8988T (cell line): ENCODE data around the gene RTN4RL1.

Experiments used
- DNase-seq: peaks from one replicate; pipeline ENCODE4 v3.0.0; 2011

Gene RTN4RL1

DNA sequence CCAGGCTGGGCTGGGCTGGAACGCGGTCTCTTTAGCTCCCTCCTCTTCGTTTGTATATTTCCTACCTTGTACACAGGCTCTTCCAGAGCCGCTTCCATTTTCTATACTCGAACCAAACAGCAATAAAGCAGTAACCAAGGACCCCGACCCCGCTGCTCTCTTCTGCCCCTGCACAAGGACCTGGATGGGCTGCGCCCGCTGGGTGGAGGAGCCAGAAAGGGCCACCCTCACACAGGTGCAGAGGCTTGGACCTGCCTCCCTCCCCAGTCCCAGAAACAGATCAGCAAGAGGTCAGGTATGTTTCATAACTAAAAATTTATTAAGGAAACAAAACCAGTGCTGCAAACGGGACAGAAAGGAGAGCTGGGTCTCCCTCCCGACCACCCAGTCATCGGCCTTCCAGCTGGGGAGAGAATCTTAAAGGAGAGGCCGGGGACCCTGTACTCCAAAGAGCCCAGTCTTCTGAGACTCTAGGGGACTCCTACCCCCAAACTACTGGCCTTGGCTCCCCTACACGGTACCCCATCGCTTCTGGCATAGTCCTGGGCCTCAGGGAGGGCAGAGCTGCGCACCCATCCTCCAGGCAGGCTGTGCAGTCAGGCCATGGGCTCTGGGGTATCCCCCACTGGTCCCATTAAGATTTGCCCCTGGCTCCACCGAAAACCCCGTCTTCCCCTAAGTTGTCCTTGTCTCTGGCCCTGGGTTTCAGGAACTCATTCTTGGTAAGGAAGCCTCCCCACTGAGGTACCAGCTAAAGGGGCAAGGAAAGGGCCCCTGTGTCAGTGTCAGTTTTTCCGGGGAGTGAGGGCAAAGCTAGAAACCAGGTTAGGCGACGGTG is 34.6 kb upstream of the RTN4RL1 start:
- DNase-seq, result no peak

DNA sequence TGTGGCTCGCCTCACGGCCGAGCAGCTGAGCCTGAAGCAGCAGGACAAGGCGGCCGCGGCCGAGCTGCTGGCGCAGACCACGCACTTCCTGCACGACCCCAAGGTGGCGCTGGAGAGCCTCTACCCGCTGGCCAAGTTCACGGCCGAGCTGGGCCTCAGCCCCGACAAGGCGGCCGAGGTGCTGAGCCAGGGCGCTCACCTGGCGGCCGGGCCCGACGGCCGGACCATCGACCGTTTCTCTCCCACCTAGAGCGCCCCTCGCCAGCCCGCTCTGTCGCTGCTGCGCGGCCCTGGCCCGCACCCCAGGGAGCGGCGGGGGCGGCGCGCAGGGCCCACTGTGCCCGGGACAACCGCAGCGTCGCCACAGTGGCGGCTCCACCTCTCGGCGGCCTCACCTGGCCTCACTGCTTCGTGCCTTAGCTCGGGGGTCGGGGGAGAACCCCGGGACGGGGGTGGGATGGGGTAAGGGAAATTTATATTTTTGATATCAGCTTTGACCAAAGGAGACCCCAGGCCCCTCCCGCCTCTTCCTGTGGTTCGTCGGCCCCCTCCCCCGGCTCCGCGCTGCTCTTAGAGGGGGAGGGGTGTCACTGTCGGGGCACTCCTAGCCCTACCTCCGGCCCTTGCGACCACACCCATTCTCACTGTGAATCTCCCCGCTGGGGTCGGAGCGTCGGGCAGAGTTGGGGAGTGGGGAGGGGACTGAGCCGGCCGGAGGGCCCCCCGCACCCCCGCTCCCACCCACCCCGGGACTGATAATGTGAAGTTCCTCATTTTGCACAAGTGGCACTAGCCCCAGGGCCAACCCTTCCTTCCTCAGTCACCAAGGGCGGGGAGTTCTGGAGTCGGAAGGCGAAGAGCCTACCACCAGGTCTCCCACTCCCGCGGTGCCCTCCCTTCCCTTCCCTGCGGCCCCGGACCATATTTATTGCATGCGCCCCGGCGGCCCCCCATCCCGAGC is 33.7 kb upstream of the RTN4RL1 start:
- DNase-seq, result peak; percentile 93

DNA sequence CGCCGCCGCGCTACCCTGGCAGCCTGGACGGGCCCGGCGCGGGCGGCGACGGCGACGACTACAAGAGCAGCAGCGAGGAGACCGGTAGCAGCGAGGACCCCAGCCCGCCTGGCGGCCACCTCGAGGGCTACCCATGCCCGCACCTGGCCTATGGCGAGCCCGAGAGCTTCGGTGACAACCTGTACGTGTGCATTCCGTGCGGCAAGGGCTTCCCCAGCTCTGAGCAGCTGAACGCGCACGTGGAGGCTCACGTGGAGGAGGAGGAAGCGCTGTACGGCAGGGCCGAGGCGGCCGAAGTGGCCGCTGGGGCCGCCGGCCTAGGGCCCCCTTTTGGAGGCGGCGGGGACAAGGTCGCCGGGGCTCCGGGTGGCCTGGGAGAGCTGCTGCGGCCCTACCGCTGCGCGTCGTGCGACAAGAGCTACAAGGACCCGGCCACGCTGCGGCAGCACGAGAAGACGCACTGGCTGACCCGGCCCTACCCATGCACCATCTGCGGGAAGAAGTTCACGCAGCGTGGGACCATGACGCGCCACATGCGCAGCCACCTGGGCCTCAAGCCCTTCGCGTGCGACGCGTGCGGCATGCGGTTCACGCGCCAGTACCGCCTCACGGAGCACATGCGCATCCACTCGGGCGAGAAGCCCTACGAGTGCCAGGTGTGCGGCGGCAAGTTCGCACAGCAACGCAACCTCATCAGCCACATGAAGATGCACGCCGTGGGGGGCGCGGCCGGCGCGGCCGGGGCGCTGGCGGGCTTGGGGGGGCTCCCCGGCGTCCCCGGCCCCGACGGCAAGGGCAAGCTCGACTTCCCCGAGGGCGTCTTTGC is 32.8 kb upstream of the RTN4RL1 start:
- DNase-seq, result peak; percentile 49

DNA sequence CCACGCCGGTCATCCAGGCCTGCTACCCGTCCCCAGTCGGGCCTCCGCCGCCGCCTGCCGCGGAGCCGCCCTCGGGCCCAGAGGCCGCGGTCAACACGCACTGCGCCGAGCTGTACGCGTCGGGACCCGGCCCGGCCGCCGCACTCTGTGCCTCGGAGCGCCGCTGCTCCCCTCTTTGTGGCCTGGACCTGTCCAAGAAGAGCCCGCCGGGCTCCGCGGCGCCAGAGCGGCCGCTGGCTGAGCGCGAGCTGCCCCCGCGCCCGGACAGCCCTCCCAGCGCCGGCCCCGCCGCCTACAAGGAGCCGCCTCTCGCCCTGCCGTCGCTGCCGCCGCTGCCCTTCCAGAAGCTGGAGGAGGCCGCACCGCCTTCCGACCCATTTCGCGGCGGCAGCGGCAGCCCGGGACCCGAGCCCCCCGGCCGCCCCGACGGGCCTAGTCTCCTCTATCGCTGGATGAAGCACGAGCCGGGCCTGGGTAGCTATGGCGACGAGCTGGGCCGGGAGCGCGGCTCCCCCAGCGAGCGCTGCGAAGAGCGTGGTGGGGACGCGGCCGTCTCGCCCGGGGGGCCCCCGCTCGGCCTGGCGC is 32.1 kb upstream of the RTN4RL1 start:
- no peak for DNase-seq

DNA sequence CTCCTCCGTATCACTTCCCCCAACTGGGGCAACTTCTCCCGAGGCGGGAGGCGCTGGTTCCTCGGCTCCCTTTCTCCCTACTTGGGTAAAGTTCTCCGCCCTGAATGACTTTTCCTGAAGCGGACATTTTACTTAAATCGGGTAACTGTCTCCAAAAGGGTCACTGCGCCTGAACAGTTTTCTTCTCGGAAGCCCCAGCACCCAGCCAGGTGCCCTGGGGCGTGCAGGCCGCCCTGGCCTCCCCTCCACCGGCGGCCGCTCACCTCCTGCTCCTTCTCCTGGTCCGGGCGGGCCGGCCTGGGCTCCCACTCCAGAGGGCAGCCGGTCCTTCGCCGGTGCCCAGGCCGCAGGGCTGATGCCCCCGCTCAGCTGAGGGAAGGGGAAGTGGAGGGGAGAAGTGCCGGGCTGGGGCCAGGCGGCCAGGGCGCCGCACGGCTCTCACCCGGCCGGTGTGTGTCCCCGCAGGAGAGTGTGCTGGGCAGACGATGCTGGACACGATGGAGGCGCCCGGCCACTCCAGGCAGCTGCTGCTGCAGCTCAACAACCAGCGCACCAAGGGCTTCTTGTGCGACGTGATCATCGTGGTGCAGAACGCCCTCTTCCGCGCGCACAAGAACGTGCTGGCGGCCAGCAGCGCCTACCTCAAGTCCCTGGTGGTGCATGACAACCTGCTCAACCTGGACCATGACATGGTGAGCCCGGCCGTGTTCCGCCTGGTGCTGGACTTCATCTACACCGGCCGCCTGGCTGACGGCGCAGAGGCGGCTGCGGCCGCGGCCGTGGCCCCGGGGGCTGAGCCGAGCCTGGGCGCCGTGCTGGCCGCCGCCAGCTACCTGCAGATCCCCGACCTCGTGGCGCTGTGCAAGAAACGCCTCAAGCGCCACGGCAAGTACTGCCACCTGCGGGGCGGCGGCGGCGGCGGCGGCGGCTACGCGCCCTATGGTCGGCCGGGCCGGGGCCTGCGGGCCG is 31.4 kb upstream of the RTN4RL1 start:
- peak; percentile 55 for DNase-seq

DNA sequence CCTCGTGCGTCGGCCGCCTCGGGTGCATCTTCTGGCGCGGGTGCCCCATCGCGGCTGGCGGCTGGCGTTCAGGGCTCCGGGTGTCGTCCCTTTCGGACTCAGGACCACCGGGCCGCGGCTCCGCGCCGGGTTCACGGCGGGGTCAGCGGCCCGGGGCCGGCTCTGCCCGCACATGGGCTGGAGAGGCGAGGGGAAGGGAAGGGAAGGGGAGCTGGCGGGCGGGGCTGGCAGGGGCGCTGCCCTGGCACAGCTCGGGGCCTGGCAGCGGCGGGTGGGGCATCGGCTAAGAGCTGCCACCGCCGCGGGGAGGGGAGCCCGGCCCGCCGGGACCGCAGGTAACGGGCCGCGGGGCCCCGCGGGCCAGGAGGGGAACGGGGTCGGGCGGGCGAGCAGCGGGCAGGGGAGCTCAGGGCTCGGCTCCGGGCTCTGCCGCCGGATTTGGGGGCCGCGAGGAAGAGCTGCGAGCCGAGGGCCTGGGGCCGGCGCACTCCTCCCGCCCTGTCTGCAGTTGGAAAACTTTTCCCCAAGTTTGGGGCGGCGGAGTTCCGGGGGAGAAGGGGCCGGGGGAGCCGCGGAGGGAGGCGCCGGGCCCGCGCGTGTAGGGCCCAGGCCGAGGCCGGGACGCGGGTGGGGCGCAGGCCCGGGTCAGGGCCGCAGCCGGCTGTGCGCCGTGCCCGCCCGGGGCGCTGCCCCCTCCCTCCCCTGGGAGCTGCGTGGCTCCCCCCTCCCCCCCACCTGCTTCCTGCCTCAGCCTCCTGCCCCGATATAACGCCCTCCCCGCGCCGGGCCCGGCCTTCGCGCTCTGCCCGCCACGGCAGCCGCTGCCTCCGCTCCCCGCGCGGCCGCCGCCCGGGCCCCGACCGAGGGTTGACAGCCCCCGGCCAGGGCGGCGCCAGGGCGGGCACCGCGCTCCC is 30.4 kb upstream of the RTN4RL1 start:
- no peak for DNase-seq

DNA sequence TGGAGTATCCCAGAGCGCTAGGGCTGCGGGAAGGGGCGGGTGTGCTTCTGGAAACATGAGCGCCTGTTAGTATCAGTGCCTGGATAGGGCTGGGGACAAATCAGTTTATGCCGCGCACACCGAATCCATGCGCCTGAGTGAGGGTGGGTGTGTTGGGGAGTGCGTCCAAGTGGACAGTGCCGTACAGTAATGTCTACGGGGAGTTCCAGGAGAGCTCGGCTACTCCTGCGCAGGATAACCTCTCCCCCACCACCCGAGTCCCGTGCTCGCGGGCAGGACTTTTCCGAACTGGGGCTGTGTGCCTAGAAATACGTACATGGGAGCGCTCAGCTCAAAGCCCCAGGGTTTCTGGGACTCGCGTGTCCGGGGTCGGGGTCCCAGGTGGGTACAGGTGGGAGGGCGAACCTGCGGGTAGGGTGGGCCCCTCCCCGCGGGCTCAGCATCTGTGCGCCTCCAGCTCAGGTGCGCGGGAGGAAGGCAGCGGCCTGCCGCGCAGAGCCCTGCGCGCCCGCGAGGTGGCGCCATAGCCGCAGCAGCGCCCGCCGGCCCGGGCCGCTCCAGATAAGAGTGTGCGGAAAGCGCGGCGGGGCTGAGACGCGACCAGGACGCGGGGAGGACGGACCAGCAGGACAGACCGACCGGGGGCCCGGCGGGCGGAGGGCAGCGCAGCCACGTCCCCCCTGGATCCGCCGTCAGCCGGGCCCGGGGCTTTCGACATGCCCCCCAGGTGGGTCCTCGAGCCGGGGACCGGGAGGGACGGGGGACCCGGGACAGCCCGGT is 29.6 kb upstream of the RTN4RL1 start, which contains the start of gene HIC1:
Gene HIC1, plus strand, starts transcription at position 592 of the 780 bp plus-strand sequence. CDS start 1,588 bp downstream, outside the sequence.
- DNase-seq, result peak; percentile 98

DNA sequence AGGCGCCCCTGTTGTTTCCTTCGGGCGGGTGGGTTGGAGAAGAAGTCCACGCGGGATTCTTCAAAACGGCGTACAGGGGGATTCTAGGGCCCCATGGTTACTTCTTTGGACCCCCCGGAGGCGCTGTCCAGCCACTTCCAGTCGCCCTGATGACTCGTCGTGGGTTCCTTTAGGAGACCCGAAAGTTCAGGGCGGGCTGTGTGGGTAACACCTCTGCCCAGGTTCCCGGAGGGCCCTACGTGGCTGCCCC is 29.1 kb upstream of the RTN4RL1 start:
- DNase-seq, result no peak

DNA sequence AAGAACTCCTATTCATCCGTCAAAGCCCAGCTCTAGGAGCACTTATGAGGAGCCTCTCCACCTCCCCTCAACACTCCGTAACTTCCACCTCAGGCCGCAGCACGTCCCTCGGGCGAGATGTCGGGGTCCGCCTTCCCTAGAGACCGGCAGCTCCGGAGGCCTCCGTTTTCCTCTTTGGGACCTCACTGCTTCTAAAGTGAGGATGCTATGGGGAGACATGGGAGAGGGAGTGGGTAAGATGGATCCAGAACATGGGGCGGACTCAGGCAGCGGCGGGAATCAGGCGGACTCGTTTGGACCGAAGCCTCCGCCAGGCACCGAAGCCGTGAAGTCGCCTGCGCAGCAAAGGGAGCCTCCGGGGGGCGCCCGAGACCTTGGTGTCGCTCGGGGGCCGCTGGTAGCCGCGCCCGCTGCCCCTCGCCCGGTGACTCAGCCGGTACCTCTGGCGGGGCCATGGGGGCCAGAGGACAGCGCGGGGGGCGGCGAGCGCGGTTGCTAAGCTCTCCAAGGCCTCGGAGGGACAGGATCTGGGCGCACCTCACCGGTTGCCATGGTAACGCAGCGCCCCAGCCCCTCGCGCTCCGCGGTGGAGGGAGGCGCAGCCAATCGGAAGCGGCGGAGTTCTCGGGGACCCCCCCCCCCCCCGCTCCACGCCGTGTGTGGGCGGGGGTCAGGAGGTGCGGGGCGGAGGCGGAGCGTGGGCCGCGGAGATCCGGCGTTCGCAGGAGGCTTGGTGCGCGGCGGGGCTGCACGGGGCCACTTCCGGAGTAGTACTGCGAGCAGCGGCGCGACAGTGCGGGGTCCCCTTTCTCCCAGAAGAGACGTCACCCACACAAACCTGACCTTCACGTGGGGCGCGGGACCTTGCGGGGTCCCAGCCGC is 28.5 kb upstream of the RTN4RL1 start:
- DNase-seq, result peak; percentile 74

DNA sequence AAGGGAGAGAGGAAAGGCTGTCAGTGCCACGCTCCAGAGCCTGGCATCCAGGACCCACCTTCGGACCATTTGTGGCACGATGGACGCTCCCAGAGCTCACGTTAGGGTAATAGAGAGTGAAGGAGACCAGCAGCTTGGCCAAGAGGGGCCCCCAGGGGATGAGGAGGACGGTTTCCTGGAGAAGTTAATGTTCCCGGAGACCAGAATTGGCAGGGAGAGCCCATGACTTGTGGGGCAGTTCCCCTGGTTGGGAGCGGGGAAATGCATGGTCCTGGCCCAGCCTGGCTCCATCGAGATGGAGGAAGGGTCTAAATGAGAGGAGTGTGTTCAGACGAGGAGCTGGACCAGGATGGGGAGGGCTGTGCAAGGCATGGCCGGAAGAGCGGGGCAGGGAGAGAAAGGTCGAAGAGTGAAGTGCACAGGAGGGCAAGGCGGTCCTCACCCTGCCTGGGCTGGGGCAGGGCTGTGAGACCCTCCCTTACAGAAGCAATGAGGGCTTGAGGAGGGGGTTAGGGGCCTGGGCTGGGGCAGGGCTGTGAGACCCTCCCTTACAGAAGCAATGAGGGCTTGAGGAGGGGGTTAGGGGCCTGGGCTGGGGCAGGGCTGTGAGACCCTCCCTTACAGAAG is 26.9 kb upstream of the RTN4RL1 start:
- no peak for DNase-seq

DNA sequence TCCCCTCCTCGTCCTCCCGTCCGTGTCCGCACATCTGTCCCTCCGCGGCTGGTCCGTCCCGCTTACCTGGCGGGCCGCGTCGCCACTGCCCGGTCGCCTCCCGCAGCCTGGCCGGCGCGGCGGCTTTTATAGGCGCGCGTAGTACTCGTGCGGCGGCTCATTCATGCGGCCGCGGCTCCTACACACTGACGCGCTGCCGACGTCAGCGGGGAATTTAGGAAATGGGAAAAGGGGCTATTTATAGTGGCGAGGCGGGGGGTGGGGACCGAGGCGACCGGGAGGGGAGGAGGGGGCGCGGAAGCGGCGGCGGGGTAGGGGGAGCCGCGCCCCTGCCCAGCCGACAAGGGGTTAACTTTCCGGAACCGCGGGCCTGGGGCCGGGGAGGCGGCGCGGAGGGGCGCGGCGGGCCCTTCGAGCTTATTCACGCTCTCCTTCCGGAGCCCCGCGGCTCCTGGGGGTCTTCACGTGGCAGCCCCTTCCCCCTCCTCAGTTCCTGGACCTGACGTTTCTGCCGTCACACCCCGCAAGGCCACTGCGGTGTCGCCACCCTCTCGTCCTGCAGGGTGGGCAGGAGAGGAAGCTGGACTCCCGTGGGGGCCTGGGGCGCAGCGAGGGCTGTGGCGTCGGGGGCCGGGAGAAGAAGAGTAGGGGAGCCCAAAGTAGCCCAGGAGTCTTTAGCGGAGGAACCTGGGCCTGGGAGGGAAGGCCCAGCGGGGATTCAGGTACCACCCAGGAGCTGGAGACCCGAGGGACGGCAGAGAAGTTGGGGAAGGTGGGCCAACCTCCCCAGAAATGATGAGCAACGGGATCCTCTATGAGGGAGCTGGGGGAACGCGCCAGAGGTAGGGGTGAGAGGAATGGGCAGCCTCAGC is 26.2 kb upstream of the RTN4RL1 start:
- DNase-seq, result no peak

DNA sequence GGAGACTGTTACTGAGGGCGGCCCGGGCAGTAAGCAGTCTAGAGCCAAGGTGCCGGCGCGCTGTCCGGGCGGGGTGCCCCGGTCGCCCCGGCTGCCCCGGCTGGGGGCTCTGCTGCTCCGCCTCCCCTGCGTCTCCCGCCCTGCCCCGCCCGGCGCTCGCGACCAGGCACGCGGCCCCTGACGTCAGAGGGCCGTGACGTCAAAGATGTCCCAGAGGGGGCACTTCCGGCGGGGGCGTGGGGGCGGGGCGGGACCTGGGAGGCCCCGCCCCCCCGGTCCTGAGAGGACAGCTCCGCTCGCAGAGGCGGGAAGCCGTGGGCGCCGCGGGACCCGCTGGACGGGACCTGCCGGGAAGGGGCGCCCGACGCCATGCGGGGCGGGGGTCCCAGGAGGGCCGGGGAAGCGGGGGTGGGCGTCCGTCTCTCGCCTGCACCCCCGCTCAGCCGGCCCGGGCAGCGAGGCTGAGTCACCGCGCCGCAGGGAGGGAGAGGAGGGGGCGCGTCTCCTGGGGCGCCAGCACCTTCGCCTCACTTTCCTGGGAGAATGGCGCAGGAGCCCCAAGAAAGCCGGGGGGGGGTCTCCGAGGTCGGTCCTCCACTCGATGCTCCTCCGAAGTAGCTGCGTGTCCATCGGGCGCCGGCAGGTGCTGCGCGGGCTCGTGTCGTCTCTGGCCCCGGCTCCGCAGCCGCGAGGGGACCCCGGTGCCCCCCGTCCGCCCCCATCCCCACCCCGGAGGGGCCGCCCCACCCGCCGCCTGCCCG is 25.3 kb upstream of the RTN4RL1 start:
- peak; percentile 59 for DNase-seq

DNA sequence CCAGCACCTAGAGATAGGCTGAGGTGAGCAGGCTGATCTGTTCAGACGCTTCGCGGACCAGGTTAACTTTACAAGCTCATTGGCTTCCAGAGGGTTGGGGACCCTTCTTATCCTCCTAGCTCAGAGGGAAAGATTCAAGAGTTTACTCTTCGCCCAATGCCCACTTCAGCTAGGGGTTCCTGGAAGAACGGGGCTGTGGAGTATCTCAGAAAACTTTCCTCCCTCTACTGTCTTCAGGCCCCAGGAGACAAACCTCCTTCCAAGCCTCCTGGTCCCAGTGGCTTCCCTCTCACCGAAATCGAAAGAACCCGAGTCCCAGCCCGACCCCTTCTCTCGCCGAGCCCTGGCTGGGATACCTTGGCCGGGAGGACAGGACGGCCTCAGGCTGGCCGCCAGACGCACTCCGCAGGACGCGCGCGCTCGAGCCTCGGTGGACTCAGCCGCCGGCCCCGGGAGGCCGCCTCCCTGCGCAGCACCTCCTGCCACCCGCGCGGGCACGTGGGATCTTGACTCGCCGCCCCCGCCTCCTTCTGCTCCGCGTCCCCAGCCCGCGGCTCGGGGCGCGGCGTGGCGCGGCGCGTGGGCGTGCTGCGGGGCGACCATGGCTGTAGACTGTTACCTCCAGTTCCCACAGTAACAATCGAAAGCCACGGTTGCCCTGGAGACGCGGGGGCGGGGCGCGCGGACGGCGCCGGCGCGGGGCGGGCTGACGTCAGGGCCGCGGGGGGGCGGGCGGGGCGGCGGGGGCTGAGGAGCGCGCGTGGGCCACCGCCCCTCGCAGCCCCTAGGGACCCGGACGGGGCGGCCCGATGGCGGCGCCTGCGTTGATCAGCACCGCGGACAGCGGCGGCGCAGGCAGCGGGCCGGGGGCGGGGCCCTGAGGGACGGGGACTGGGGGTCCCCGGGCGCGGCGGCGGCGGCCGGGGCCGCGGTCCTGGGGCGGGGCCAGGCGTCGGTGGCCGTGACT is 24.5 kb upstream of the RTN4RL1 start:
- peak; percentile 83 for DNase-seq

DNA sequence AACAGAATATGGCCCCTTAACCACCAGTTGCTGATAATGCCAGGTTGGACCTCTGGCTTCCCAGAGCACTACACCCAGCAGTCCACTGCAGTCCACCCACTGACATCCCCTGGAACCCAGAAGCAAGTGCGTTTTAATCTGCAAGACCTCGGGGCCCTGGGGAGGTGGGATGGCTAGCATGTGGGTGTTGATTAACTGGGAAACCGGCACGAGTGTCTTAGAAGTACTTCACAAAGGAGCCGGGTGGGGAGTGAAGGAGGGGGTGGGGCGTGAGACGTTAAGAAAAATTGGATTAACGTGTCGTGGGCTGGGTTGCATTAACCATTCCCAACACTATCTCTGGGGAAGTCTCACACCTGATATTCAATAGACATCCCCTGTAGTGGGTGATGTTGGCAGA is 23.7 kb upstream of the RTN4RL1 start:
- DNase-seq, result no peak

DNA sequence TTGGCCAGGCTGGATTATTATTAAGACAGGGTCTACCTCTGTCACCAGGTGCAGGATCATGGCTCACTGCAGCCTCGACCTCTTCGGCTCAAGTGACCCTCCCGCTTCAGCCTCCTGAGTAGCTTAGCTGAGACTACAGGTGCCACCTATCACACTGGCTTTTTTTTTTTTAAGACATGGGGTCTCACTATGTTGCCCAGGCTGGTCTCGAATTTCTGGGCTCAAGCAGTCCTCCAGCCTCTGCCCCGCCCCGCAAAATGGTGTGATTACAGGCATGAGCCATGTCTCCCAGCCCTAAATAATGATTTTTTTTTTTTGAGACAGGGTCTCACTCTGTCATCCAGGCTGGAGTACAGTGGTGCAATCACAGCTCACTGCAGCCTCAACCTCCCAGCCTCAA is 22.5 kb upstream of the RTN4RL1 start:
- no peak for DNase-seq
